ENCODE results near the gene RANBP9.

GRCh38 chr6:13678255-13678983, 33.2 kb downstream of the RANBP9 start:
- TF ChIP-seq CTCF (IDR thresholded peaks at IDR 0.05; ENCODE audit: low read depth, low read length, poor library complexity, severe bottlenecking) (no peak), EZH2phosphoT487 (IDR thresholded peaks at IDR 0.05; ENCODE audit: borderline replicate concordance, low read length) (no peak)

Measured in DOHH2 (cell line).